ENCODE measurements around the gene MAMSTR.

- TF ChIP-seq EP300 (IDR thresholded peaks at IDR 0.05), result no peak
- no peak for TF ChIP-seq CTCF (IDR thresholded peaks at IDR 0.05)
These were observed 33.4 kb downstream of the MAMSTR start for GRCh38 chr19:48686088-48686487.

Data from stomach (tissue), 4 donors.